GM21528 (cell line): ENCODE measurements around the gene STAT6.

Source experiments
- ATAC-seq: cut with Tn5 transposase; IDR thresholded peaks from one replicate; pipeline ENCODE4 v1.9.1; 2021; ENCODE audit warnings: mild to moderate bottlenecking, moderate library complexity; ENCODE audit not compliant: unreplicated experiment, low FRiP score

The STAT6 gene

GRCh38 chr12:57106021-57106708 lies 5.0 kb downstream of the STAT6 start:
- ATAC-seq: no peak

GRCh38 chr12:57105011-57105753 lies 6.0 kb downstream of the STAT6 start:
- ATAC-seq: no peak

- ATAC-seq: no peak
Measured at GRCh38 chr12:57104292-57104910, 6.8 kb downstream of the STAT6 start.

- no peak for ATAC-seq
Measured at GRCh38 chr12:57103856-57104255, 7.3 kb downstream of the STAT6 start.

- ATAC-seq: no peak
Measured at GRCh38 chr12:57101892-57102695, 9.1 kb downstream of the STAT6 start.

GRCh38 chr12:57099766-57100165 lies 11.4 kb downstream of the STAT6 start:
- ATAC-seq: no peak

GRCh38 chr12:57099047-57099714 lies 12.0 kb downstream of the STAT6 start:
- no peak for ATAC-seq

GRCh38 chr12:57098546-57098945 lies 12.6 kb downstream of the STAT6 start:
- no peak for ATAC-seq

GRCh38 chr12:57097554-57097835 lies 13.7 kb downstream of the STAT6 start:
- no peak for ATAC-seq

- ATAC-seq: no peak
Measured at GRCh38 chr12:57096748-57097553, 14.2 kb downstream of the STAT6 start.

- ATAC-seq: no peak
Measured at GRCh38 chr12:57096099-57096572, 15.0 kb downstream of the STAT6 start.

GRCh38 chr12:57095440-57095839 lies 15.7 kb downstream of the STAT6 start:
- no peak for ATAC-seq

GRCh38 chr12:57094208-57095160 lies 16.7 kb downstream of the STAT6 start:
- no peak for ATAC-seq

GRCh38 chr12:57093415-57094207 lies 17.6 kb downstream of the STAT6 start:
- no peak for ATAC-seq

- no peak for ATAC-seq
Measured at GRCh38 chr12:57092876-57093414, 18.2 kb downstream of the STAT6 start.

GRCh38 chr12:57092529-57092862 lies 18.7 kb downstream of the STAT6 start:
- ATAC-seq: no peak
